Aorta (tissue), 5 donors: ENCODE results near the gene NDC1. TPM values are rescaled to one million over a fixed set of nuclear protein-coding genes. Genes with fewer than 3 reads are reported as not detected.

Experiments used
- ATAC-seq: fragments of 200-7000 bp; cut with Tn5 transposase; one replicate; pipeline ENCODE4 v1.9.1; 2022; ENCODE audit warnings: moderate library complexity; ENCODE audit not compliant: low FRiP score
- DNase-seq, 2 donors: peaks; one replicate each; pipeline ENCODE4 v3.0.0-alpha.2; 2020
- H3K27ac ChIP-seq, 2 donors: one replicate each; pipeline ENCODE4 v1.5.1; 2013; ENCODE audit warnings: low read length in 2 of 2, mild to moderate bottlenecking in 2 of 2, moderate library complexity in 2 of 2, control low read depth in 1 of 2, inconsistent platforms in 1 of 2, low read depth in 1 of 2
- H3K27me3 ChIP-seq, 2 donors: one replicate each; pipeline ENCODE4 v1.6.1; 2013; ENCODE audit warnings: control low read depth in 1 of 2, low read length in 1 of 2, mild to moderate bottlenecking in 1 of 2, moderate library complexity in 1 of 2; ENCODE audit not compliant: insufficient read depth in 2 of 2, control insufficient read depth in 1 of 2
- H3K36me3 ChIP-seq, 2 donors: one replicate each; pipeline ENCODE4 v1.6.1; 2013; ENCODE audit warnings: control low read depth in 1 of 2, low read length in 1 of 2, mild to moderate bottlenecking in 1 of 2; ENCODE audit not compliant: insufficient read depth in 2 of 2, control insufficient read depth in 1 of 2
- H3K4me1 ChIP-seq, 2 donors: one replicate each; pipeline ENCODE4 v1.6.1; 2013; ENCODE audit warnings: low read length in 2 of 2, control low read depth in 1 of 2, mild to moderate bottlenecking in 1 of 2, moderate library complexity in 1 of 2; ENCODE audit not compliant: insufficient read depth in 2 of 2, control insufficient read depth in 1 of 2
- H3K4me3 ChIP-seq, 2 donors: one replicate each; pipeline ENCODE4 v1.5.1; 2013; ENCODE audit warnings: low read length in 2 of 2, control low read depth in 1 of 2, mild to moderate bottlenecking in 1 of 2
- H3K9me3 ChIP-seq: one replicate; pipeline ENCODE4 v1.6.1; 2013; ENCODE audit warnings: mild to moderate bottlenecking, low read length; ENCODE audit not compliant: control insufficient read depth
- WGBS, 2 donors: extraction: QIAGEN DNeasy Blood & Tissue Kit; methylation state at CpG; one replicate each; pipeline ENCODE4 v1.1.7; 2013; 5-methylcytosine and 5-hydroxymethylcytosine counted together
- intact Hi-C, 2 donors: fragments of 100-400 bp; cut with DNase I; formaldehyde crosslinking; loops; one replicate each; pipeline versions ENCODE4 v1.14.2 to v1.15.0; 2022
- polyA plus RNA-seq, 2 donors: library from polyadenylated mRNA; stranded (reverse); fragments of 200-250 nt; gene quantifications; one replicate each; pipeline ENCODE4 v1.2.3, GENCODE V29; 2013
- total RNA-seq, 2 donors: library from RNA; stranded (reverse); fragmentation: NEBNext Ultra II Directional; extraction: Animal tissue kit (Norgen Biotek cat#: 25700); gene quantifications; one replicate each; pipeline ENCODE4 v1.2.1, GENCODE V29; 2021
- donor health status: healthy with polysubstance abuse.
- donor health status: Bipolar disorder and iron deficiency.
- donor health status: DM: no; HTN: no; CAD: no.
- donor health status: DM: no; HTN: no; CAD: no.
- donor health status: DM: yes; HTN: yes; CAD: no.

The NDC1 gene
- total and polyA plus RNA-seq, 4 donors = 2.6 to 6.9 (median 5.1) TPM

GRCh38 chr1:53754484-53755312 lies 83.4 kb downstream of the NDC1 start:
- ATAC-seq (no peak), DNase-seq (no peak)
- Histone ChIP-seq H3K4me1 (no peaks in the 10 kb centered on the region), H3K36me3 (no peaks in the 10 kb centered on the region), H3K27ac (no peak overlapping the region), H3K27me3 (no peaks in the 10 kb centered on the region), H3K4me3 (no peak overlapping the region), H3K9me3 (no peaks in the 10 kb centered on the region)
- 51 to 55% methylated on average over 6 of the region's 6 CpGs for WGBS, 2 donors
- intact Hi-C loops = loop anchor here (1.0 to 2.0 kb wide), 2 partner anchors 268 to 269 kb away; no protein-coding TSS in a partner anchor

- no peak for ATAC-seq
- no peak for DNase-seq
- Histone ChIP-seq H3K27ac (no peak overlapping the region), H3K4me3 (no peak overlapping the region), H3K4me1 (no peaks in the 10 kb centered on the region), H3K9me3 (peaks cover under 1% of the 10 kb centered on the region), H3K36me3 (no peaks in the 10 kb centered on the region), H3K27me3 (no peaks in the 10 kb centered on the region)
- intact Hi-C loops = no loop called here
- 89 to 91% methylated on average over 6 of the region's 6 CpGs for WGBS, 2 donors
Measured at GRCh38 chr1:53752281-53752680, 85.8 kb downstream of the NDC1 start.

- WGBS, 2 donors = 82 to 89% methylated on average over 8 of the region's 8 CpGs
- ATAC-seq (no peak), DNase-seq (no peak)
Measured at GRCh38 chr1:53747841-53748240, 90.3 kb downstream of the NDC1 start.

GRCh38 chr1:53740621-53741105 lies 97.4 kb downstream of the NDC1 start:
- DNase-seq (no peak), ATAC-seq (no peak)
- Histone ChIP-seq H3K36me3 (no peaks in the 10 kb centered on the region), H3K4me3 (no peak overlapping the region), H3K9me3 (no peaks in the 10 kb centered on the region), H3K27ac (no peak overlapping the region), H3K4me1 (no peaks in the 10 kb centered on the region), H3K27me3 (no peaks in the 10 kb centered on the region)
- intact Hi-C loops = no loop called here
- 71% methylated on average over 7 to 8 of the region's 8 CpGs for WGBS, 2 donors

More at GRCh38 chr1:53747841-53748240, 90.3 kb downstream of the NDC1 start:
- H3K9me3 ChIP-seq = peaks cover 2% of the 10 kb centered on the region
- no peaks in the 10 kb centered on the region for H3K27me3 ChIP-seq
- intact Hi-C loops = no loop called here
- H3K27ac ChIP-seq = no peak overlapping the region
- H3K4me1 ChIP-seq = no peaks in the 10 kb centered on the region
- no peak overlapping the region for H3K4me3 ChIP-seq
- no peaks in the 10 kb centered on the region for H3K36me3 ChIP-seq

GRCh38 chr1:53739109-53739681 lies 98.9 kb downstream of the NDC1 start, which contains the start of gene GLIS1:
TSS of gene GLIS1 (minus strand) at chr1:53739164. CDS start at chr1:53738064, 1,100 bp downstream.
- H3K36me3 ChIP-seq = no peaks in the 10 kb centered on the region
- H3K4me1 ChIP-seq = no peaks in the 10 kb centered on the region
- H3K4me3 ChIP-seq = peak within 1 kb of the TSS; percentile 0 to 54
- no peaks in the 10 kb centered on the region for H3K9me3 ChIP-seq
- peak; percentile 83 to 93 for DNase-seq
- WGBS, 2 donors = 1% methylated on average over 37 to 73 of the region's 73 CpGs
- no peaks in the 10 kb centered on the region for H3K27me3 ChIP-seq
- ATAC-seq = peak; percentile 91
- intact Hi-C loops = no loop called here
- no peak within 1 kb of the TSS for H3K27ac ChIP-seq

- 1 to 2% methylated on average over 96 to 101 of the region's 101 CpGs for WGBS, 2 donors
- intact Hi-C loops = no loop called here
- ATAC-seq = peak; percentile 15
Measured at GRCh38 chr1:53738205-53739108, 99.6 kb downstream of the NDC1 start.

GRCh38 chr1:53737648-53738204 lies 100.4 kb downstream of the NDC1 start:
- no peaks in the 10 kb centered on the region for H3K36me3 ChIP-seq
- no peaks in the 10 kb centered on the region for H3K9me3 ChIP-seq
- DNase-seq = no peak
- no peaks in the 10 kb centered on the region for H3K27me3 ChIP-seq
- intact Hi-C loops = no loop called here
- no peak overlapping the region for H3K27ac ChIP-seq
- no peak overlapping the region for H3K4me3 ChIP-seq
- WGBS, 2 donors = 6% methylated on average over 55 to 58 of the region's 58 CpGs
- no peak for ATAC-seq
- H3K4me1 ChIP-seq = no peaks in the 10 kb centered on the region

More at GRCh38 chr1:53738205-53739108, 99.6 kb downstream of the NDC1 start:
- peak; percentile 45 to 77 for DNase-seq
- Histone ChIP-seq H3K9me3 (no peaks in the 10 kb centered on the region), H3K27me3 (no peaks in the 10 kb centered on the region), H3K36me3 (no peaks in the 10 kb centered on the region), H3K27ac (no peak overlapping the region), H3K4me3 (peak overlapping the region; percentile 0 to 54), H3K4me1 (no peaks in the 10 kb centered on the region)

GRCh38 chr1:53736290-53736689 lies 101.8 kb downstream of the NDC1 start:
- WGBS, 2 donors = 80 to 85% methylated on average over 11 of the region's 11 CpGs
- ATAC-seq = no peak
- intact Hi-C loops = no loop called here

More at GRCh38 chr1:53736290-53736689, 101.8 kb downstream of the NDC1 start:
- Histone ChIP-seq H3K36me3 (no peaks in the 10 kb centered on the region), H3K9me3 (no peaks in the 10 kb centered on the region), H3K27ac (no peak overlapping the region), H3K4me3 (no peak overlapping the region), H3K4me1 (no peaks in the 10 kb centered on the region), H3K27me3 (no peaks in the 10 kb centered on the region)
- DNase-seq = no peak
